ENCODE data around the gene EXOSC7. TPM values are rescaled to one million over a fixed set of nuclear protein-coding genes. Genes with fewer than 3 reads are reported as not detected.

EXOSC7 gene
- polyA plus RNA-seq, 1 donor (not counting 4 experiments of a cell fraction or from before 2014, with no cell fraction given): 94.4 TPM

GRCh38 chr3:44968447-44968858 is 7.6 kb upstream of the EXOSC7 start:
- peak overlapping the region; percentile 77 for H3K4me2 ChIP-seq (ENCODE audit: control insufficient read depth, extremely low read depth, insufficient read depth, low read depth, low read length)
- H4K20me1 ChIP-seq (ENCODE audit: control insufficient read depth, extremely low read depth, insufficient read depth, low read length): no peaks in the 10 kb centered on the region
- H3K79me2 ChIP-seq (ENCODE audit: control insufficient read depth, insufficient read depth, low read length): peaks cover 69% of the 10 kb centered on the region
- no peaks in the 10 kb centered on the region for H3K9me3 ChIP-seq (ENCODE audit: control insufficient read depth, low read depth, low read length)
- TF ChIP-seq CTCF (optimal IDR thresholded peaks at IDR 0.05 in 1 of 3, IDR thresholded peaks at IDR 0.05 in 1 of 3, conservative IDR thresholded peaks at IDR 0.05 in 1 of 3; ENCODE audit: extremely low read depth in 1 of 3, insufficient read depth in 2 of 3, low read length in 3 of 3) (no peak), EZH2 (IDR thresholded peaks at IDR 0.05; ENCODE audit: low read length) (no peak)
- peak overlapping the region; percentile 91 for H3K27ac ChIP-seq (ENCODE audit: control insufficient read depth, insufficient read depth, low read length)
- no peak overlapping the region for H3K9ac ChIP-seq (ENCODE audit: control insufficient read depth, extremely low read depth, insufficient read depth, low read length)
- no peak overlapping the region for H2AFZ ChIP-seq (ENCODE audit: control insufficient read depth, low read length)
- dilution Hi-C loops (cut with MboI; ENCODE audit: extremely low pct_ligation_motif_present, low sequenced_read_pairs): no loop called here
- DNase-seq (ENCODE audit: low read depth, low spot score): no peak
- peaks cover 0 to 5% of the 10 kb centered on the region in 2 experiments for H3K36me3 ChIP-seq (ENCODE audit: control insufficient read depth in 2 of 2, extremely low read depth in 1 of 2, insufficient read depth in 2 of 2, low read length in 2 of 2)
- H3K4me3 ChIP-seq (ENCODE audit: control insufficient read depth in 2 of 3, extremely low read depth in 1 of 3, insufficient read depth in 2 of 3, low read depth in 1 of 3, low read length in 3 of 3): no peak overlapping the region
- FAIRE-seq: no peak
- no peaks in the 10 kb centered on the region for H3K9me1 ChIP-seq (ENCODE audit: control insufficient read depth, extremely low read depth, insufficient read depth, low read length)
- H3K4me1 ChIP-seq (ENCODE audit: control insufficient read depth, extremely low read depth, insufficient read depth, low read length): peaks cover 81% of the 10 kb centered on the region
- H3K27me3 ChIP-seq (ENCODE audit: control insufficient read depth, extremely low read depth, insufficient read depth, low read length): no peaks in the 10 kb centered on the region

- dilution Hi-C loops (cut with MboI; ENCODE audit: extremely low pct_ligation_motif_present, low sequenced_read_pairs): no loop called here
- no peak overlapping the region for H3K4me3 ChIP-seq (ENCODE audit: control insufficient read depth in 2 of 3, extremely low read depth in 1 of 3, insufficient read depth in 2 of 3, low read depth in 1 of 3, low read length in 3 of 3)
- peak overlapping the region; percentile 47 for H3K4me2 ChIP-seq (ENCODE audit: control insufficient read depth, extremely low read depth, insufficient read depth, low read depth, low read length)
- H2AFZ ChIP-seq (ENCODE audit: control insufficient read depth, low read length): no peak overlapping the region
- peaks cover under 1% of the 10 kb centered on the region for H4K20me1 ChIP-seq (ENCODE audit: control insufficient read depth, extremely low read depth, insufficient read depth, low read length)
- no peaks in the 10 kb centered on the region for H3K9me1 ChIP-seq (ENCODE audit: control insufficient read depth, extremely low read depth, insufficient read depth, low read length)
- FAIRE-seq (no peak), DNase-seq (ENCODE audit: low read depth, low spot score) (no peak)
- H3K9me3 ChIP-seq (ENCODE audit: control insufficient read depth, low read depth, low read length): no peaks in the 10 kb centered on the region
- TF ChIP-seq CTCF (optimal IDR thresholded peaks at IDR 0.05 in 1 of 3, IDR thresholded peaks at IDR 0.05 in 1 of 3, conservative IDR thresholded peaks at IDR 0.05 in 1 of 3; ENCODE audit: extremely low read depth in 1 of 3, insufficient read depth in 2 of 3, low read length in 3 of 3) (peak in 1 of 3 experiments; percentile 21), EZH2 (IDR thresholded peaks at IDR 0.05; ENCODE audit: low read length) (no peak)
- H3K79me2 ChIP-seq (ENCODE audit: control insufficient read depth, insufficient read depth, low read length): peaks cover 69% of the 10 kb centered on the region
- no peaks in the 10 kb centered on the region for H3K27me3 ChIP-seq (ENCODE audit: control insufficient read depth, extremely low read depth, insufficient read depth, low read length)
- H3K36me3 ChIP-seq (ENCODE audit: control insufficient read depth in 2 of 2, extremely low read depth in 1 of 2, insufficient read depth in 2 of 2, low read length in 2 of 2): peaks cover 0 to 5% of the 10 kb centered on the region in 2 experiments
- no peak overlapping the region for H3K9ac ChIP-seq (ENCODE audit: control insufficient read depth, extremely low read depth, insufficient read depth, low read length)
- H3K4me1 ChIP-seq (ENCODE audit: control insufficient read depth, extremely low read depth, insufficient read depth, low read length): peaks cover 77% of the 10 kb centered on the region
- peak overlapping the region; percentile 91 for H3K27ac ChIP-seq (ENCODE audit: control insufficient read depth, insufficient read depth, low read length)
Observed at GRCh38 chr3:44969154-44969827, 6.8 kb upstream of the EXOSC7 start.

All from keratinocyte (primary cell).